GM19395 (cell line): ENCODE data around the gene GZMA.
"Not testable (repeated sequence)": the region's sequence is repeated elsewhere in the genome, so short reads cannot be mapped to it uniquely, and the experiment has no call there.

Experiments used
- ATAC-seq: cut with Tn5 transposase; IDR thresholded peaks from one replicate; pipeline ENCODE4 v1.9.1; 2021; ENCODE audit warnings: mild to moderate bottlenecking, moderate library complexity; ENCODE audit not compliant: unreplicated experiment

Gene GZMA

DNA sequence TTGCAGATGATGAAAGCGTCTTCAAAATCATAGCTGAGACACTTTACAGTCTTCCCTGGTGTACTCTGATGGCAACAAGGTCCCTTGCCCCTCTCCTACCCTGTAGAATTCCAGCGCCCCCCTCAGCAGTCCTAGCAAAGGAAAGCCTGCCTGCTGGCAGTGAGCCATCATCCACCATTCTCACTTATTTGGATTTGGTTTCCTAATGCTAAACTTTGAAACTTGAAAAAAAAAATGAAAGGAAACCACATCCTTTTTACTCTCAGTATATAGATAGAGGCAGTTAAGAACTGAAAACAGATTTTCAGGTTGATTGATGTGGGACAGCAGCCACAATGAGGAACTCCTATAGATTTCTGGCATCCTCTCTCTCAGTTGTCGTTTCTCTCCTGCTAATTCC, at the start of gene GZMA:
Gene GZMA, plus strand, starts transcription at position 299 of the 400 bp plus-strand sequence. Its CDS starts 37 bp downstream, at position 336.
- ATAC-seq = no peak

DNA sequence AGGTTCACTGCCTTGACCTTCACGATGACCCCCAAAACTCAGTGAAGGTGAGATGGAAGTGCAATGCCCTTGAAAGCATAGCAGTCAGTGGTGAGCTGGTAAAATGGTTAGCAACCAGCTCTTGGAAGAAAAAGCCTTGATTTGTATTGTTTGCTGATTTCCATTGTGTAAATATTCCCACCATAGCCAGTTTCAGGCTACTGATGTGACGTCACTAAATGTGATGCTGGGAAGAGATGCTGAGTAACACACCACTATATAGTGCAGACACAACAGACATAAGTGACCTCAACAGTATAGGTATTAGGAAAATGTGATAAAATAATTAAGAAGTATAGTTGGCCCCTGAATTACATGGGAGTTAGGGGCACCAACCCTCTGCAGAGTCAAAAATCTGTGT, 47.3 kb upstream of the GZMA start:
- no peak for ATAC-seq

DNA sequence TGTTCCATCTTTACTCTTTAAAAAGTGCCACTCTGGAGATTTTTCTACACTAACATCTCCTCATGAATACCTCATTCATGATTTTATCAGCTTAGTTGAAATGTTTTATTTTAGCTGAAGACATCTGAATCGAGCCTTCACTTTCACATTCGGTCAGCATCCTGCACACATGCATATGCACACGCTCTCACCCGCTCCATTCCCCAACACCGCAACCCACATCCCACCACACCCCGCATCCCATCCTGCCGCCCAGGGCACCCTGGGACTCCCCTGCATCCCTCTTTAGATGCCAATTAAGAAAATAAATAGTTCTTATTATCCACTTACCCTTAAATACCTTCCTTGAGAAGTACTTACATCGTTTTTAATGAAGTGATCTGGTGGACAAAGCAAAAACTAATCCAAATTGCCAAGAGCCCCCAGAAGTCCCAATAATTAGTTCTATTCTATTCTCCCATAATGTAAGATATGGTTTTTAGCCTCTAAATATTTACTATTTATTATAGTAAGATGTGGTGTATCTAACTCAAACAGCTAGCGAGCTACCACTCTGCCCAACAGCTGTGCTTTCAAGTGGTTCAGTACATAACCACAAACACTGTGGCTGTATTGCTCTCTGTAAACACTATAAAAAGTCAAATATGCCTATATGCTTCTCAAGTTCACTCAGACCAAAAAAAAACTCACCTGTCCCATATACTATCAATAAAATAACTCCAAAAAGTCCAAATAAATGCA, 40.2 kb upstream of the GZMA start:
- no peak for ATAC-seq

- no peak for ATAC-seq
Measured at GRCh38 chr5:55063220-55063863, 39.1 kb upstream of the GZMA start.

DNA sequence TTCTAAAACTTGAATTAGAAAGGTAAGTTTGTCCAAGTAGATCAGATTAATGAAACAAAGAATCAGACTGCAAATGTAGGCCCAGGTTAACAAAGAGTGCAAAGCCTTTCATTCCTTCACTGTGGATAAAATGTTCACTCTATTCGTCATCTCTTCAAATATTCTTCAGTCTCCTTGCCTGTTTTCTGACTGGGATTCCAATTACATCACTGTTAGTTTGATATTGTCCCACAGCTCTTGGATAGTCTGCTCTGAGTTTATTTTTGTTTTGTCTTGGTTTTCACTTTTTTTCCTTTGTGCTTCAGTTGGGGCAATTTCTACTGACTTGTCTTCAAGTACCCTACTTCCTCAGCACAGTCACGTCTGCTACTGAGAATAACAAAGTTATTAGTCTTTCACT, 38.5 kb upstream of the GZMA start:
- no peak for ATAC-seq

DNA sequence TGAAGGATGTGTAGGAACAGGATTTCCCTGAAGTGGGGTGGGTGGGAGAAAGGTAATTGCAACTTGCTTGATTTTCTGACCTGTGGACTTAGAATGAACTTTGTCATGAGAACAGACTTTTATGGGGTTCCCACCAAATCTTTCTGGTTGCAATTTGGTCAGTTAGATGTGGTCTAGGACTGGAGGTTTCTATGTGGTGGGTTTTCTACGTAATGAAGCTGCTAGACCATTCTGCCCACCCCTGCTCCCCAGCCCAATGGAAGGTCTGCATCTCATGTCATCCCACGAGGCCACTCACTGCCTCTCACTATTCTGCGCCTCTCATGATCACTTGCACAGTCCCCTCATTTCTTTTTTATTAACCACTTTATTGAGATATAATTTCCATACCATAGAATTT, 37.9 kb upstream of the GZMA start:
- ATAC-seq = no peak

- no peak for ATAC-seq
Measured at GRCh38 chr5:55066277-55066676, 36.2 kb upstream of the GZMA start.

- no peak for ATAC-seq
Measured at GRCh38 chr5:55070968-55071367, 31.5 kb upstream of the GZMA start.

DNA sequence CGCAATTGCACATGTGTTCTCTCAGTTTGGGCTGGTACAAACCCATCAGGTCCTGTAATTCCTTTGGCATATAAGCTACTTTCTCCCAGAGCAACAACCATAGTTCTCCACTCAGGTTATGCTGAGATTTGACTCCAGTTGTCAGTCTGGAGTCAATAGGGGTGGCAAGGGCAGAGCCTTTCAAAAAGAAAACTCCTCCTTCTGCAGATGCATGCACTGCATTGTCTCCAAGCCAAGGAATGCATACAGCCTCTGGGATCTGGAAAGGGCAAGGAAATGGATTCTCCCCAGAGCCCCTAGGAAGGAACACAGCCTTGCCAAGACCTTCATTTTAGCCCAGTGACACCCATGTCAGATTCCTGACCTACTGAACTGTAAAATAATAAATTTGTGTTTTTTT, 31.0 kb upstream of the GZMA start:
- no peak for ATAC-seq

- ATAC-seq = no peak
Measured at GRCh38 chr5:55072666-55073065, 29.8 kb upstream of the GZMA start.

- ATAC-seq = no peak
Measured at GRCh38 chr5:55073211-55073610, 29.2 kb upstream of the GZMA start.

DNA sequence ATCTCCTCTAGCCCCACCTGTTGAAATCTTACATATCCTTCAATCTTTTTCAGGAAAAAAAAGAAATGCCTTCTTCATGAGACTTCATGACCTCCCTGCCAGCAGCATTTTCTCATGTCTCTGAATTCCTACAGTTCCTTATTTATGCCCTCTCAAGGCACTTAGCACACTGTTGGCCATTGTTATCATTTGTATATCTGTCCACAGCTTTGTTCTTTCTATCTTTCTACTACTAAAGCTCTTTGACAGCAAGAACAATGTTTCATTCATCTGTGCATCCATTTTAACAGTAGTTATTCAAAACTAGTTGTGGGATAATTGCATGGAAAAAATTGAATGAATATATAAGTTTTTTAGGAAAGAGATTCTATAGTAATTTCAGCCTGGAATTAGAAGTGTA, 20.9 kb upstream of the GZMA start:
- no peak for ATAC-seq

DNA sequence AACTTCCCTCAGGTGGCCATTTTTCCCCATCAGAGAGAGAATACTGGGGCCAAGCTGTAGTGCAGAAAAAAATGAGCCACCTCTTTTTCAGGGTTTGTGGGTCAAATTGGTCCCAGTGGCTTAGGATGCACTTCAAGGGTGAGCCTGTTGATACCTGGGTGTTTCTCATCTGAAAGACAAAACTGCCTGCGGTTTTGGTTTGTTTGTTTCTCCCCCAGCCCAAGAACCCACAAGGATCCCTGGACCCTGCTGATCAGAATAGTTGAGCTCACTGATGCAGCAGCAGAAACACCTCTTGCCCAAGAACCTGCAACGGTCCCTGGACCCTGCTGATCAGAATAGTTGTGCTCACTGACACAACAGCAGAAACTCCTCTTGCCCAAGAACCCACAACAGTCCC, 13.1 kb upstream of the GZMA start:
- not testable (repeated sequence) for ATAC-seq

GRCh38 chr5:55091011-55091410, 11.4 kb upstream of the GZMA start:
- not testable (repeated sequence) for ATAC-seq

DNA sequence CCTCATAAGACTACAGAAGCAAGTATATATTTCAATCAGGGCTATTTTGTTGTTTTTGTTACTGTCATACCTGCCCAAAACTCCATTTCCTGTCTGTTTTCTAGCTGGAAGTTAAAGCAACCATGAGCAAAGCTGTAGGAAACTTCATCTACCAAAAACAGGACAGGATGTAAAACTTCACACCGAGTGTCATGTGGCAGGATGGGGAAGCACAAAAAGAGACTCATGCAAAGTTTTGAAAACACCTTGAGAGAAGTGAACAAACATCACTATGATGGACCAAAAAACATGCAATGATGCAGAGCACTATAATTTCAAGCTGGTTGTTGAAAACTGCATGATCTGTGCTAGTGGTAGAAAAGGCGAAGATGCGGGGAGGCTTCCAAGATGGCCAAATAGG, 6.3 kb upstream of the GZMA start:
- no peak for ATAC-seq

DNA sequence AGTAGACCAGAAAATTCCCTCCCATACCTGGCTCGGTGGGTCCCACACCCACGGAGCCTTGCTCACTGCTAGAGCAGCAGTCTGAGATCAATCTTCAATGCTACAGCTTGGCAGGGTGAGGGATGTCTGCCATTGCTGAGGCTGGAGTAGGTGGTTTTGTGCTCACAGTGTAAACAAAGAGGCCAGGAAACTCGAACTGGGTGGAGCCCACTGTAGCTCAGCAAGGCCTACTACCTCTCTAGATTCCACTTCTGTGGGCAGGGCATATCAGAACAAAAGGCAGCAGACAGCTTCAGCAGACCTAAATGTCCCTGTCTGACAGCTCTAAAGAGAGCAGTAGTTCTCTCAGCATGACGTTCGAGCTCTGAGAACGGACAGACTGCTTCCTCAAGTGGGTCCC, 5.6 kb upstream of the GZMA start:
- no peak for ATAC-seq

- not testable (repeated sequence) for ATAC-seq
Measured at GRCh38 chr5:55101148-55101547, 1.3 kb upstream of the GZMA start.

- no peak for ATAC-seq
Measured at GRCh38 chr5:55101556-55102276, 730 bp upstream of the GZMA start.

GRCh38 chr5:55104036-55104772, 1.8 kb downstream of the GZMA start:
- no peak for ATAC-seq

DNA sequence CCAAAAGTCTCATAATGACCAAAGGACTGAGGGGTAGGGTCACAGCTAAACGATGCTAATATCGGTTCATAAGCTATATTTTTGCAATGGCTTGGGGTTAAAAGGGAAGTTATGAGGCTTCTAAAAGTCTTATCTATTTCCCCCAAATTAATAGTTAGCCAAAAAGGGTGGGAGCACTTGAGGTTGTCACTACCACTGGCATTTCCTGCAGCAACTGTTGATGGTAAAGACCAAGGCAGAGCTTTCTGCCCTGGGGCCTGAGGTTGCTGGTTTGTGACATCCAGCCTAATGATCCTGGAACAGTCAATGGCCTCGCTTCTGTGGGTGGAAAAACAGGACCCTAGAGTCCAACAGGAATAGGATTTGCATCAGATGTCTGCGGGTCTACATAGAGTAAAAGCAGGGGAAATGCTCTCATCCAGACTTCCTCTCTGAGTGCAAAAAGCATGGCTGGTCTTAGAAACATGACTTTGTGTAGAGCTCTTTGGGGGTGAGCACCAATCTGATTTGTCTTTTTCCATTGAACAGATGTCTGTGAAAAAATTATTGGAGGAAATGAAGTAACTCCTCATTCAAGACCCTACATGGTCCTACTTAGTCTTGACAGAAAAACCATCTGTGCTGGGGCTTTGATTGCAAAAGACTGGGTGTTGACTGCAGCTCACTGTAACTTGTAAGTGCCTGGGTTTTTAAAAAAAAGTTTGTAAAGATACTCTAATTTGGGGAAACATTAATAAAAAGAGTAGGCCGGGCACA, 2.7 kb downstream of the GZMA start:
- ATAC-seq = no peak

- not testable (repeated sequence) for ATAC-seq
Measured at GRCh38 chr5:55105976-55106375, 3.5 kb downstream of the GZMA start.
